OCI-LY7 (cell line): ENCODE results near the gene TUBA1A. TPM values are rescaled to one million over a fixed set of nuclear protein-coding genes. Genes with fewer than 3 reads are reported as not detected.

ENCODE experiments used
- BruUV-seq: library from RNA; stranded (reverse); fragments of 400-500 nt; replicated peaks from 2 replicates; lab custom pipeline; 2021; lab: Mats Ljungman, UMichigan
- CTCF ChIA-PET: fragments of 300-600 bp; sonication (Branson Sonifier 250); formaldehyde crosslinking; loops from one replicate; lab custom pipeline; 2022; ENCODE audit warnings: antibody characterized with exemption; ENCODE audit not compliant: unreplicated experiment; lab: Charles Lee
- POLR2A ChIA-PET: fragments of 300-600 bp; sonication (Branson Sonifier 250); formaldehyde crosslinking; loops from one replicate; lab custom pipeline; 2022; ENCODE audit warnings: antibody characterized with exemption; lab: Charles Lee
- DNase-seq: peaks from one replicate; pipeline ENCODE4 v3.0.0-alpha.2; 2015; ENCODE audit warnings: low spot score
- H2AFZ ChIP-seq: fragments of 200-600 bp; sonication (generic), shearing (Covaris generic); 2 replicates; pipeline ENCODE4 v1.6.1; 2014; ENCODE audit warnings: mild to moderate bottlenecking, antibody characterized with exemption, low read length, moderate library complexity
- H3K27ac ChIP-seq: fragments of 200-600 bp; sonication (generic); 2 replicates; pipeline ENCODE4 v1.5.1; 2014; ENCODE audit warnings: mixed run types, low read depth, mild to moderate bottlenecking, moderate library complexity, low read length, inconsistent platforms; ENCODE audit not compliant: poor library complexity, severe bottlenecking
- H3K36me3 ChIP-seq: fragments of 200-600 bp; sonication (generic); 2 replicates; pipeline ENCODE4 v1.6.1; 2014; ENCODE audit warnings: mild to moderate bottlenecking, antibody characterized with exemption, low read length, moderate library complexity, mixed read lengths; ENCODE audit not compliant: insufficient read depth
- H3K4me1 ChIP-seq: fragments of 200-600 bp; sonication (generic); 2 replicates; pipeline ENCODE4 v1.5.1; 2014; ENCODE audit warnings: mild to moderate bottlenecking, low read length; ENCODE audit not compliant: insufficient read depth, poor library complexity, severe bottlenecking
- H3K4me2 ChIP-seq: fragments of 200-600 bp; sonication (generic); 2 replicates; pipeline ENCODE4 v1.6.1; 2014; ENCODE audit warnings: mild to moderate bottlenecking, low read length
- H3K4me3 ChIP-seq: fragments of 200-600 bp; sonication (generic); 2 replicates; pipeline ENCODE4 v1.5.1; 2014; ENCODE audit warnings: mild to moderate bottlenecking, low read depth, low read length; ENCODE audit not compliant: poor library complexity, severe bottlenecking
- H3K79me2 ChIP-seq: fragments of 200-600 bp; sonication (generic); 2 replicates; pipeline ENCODE4 v1.6.1; 2016; ENCODE audit warnings: low read depth, mild to moderate bottlenecking, low read length, moderate library complexity, mixed read lengths; ENCODE audit not compliant: insufficient read depth
- H3K9me2 ChIP-seq: fragments of 200-600 bp; sonication (generic); 2 replicates; pipeline ENCODE4 v1.6.1; 2016; ENCODE audit warnings: mild to moderate bottlenecking, low read length, mixed read lengths; ENCODE audit not compliant: insufficient read depth
- H3K9me3 ChIP-seq: fragments of 200-600 bp; sonication (generic); 2 replicates; pipeline ENCODE4 v1.6.1; 2014; ENCODE audit warnings: mild to moderate bottlenecking, mixed run types, low read length, mixed read lengths
- H4K20me1 ChIP-seq: fragments of 200-600 bp; sonication (generic); 2 replicates; pipeline ENCODE4 v1.6.1; 2014; ENCODE audit warnings: mild to moderate bottlenecking, antibody characterized with exemption, low read length, moderate library complexity, mixed read lengths; ENCODE audit not compliant: insufficient read depth
- EZH2phosphoT487 ChIP-seq: fragments of 200-600 bp; sonication (generic); IDR thresholded peaks from 2 replicates; pipeline ENCODE4 v1.6.1; 2018; ENCODE audit warnings: low read depth, borderline replicate concordance, mild to moderate bottlenecking, mixed run types, antibody characterized with exemption, low read length, moderate library complexity, mixed read lengths
- intact Hi-C: fragments of 100-400 bp; cut with micrococcal nuclease; formaldehyde crosslinking; loops from one replicate; pipeline ENCODE4 v1.10.0; 2022; ENCODE audit not compliant: unreplicated experiment
- total RNA-seq, 2 experiments: library from RNA; depleted of rRNA in 1 of 2; stranded (reverse); fragments of >200 nt in 1 of 2; shearing (Covaris generic) in 1 of 2; gene quantifications; 2 replicates each; pipeline ENCODE4 v1.2.3, GENCODE V29; 2014 to 2022
- TF ChIP-seq, protein P1 (sequence below): fragments of 200-600 bp; sonication (generic); conservative IDR thresholded peaks from 2 replicates; pipeline ENCODE4 v1.5.1; 2014; ENCODE audit warnings: mild to moderate bottlenecking, antibody characterized with exemption, low read length, moderate library complexity, mixed read lengths

Gene TUBA1A
- total RNA-seq, 2 experiments from 2014 or later = 136 to 214 TPM

DNA sequence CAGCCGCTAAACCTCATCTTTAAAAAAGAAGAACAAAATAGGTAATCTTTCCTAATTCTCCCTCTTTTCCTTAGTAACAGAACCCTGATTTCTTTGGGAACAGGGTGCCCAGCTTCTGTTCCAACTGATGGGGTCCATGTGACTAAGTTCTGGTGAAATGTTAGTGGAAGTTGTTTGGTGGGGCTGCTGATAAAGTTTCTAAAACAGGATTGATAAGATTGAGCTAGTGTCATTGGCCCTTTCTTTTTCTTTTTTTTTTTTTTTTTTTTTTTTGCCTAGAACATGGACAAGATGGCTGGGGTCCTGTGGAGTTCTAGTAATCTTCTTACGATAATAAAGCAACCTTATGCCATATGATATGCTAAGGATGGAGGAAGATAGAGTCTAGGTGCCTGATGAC is 41.5 kb downstream of the TUBA1A start:
- no TSS peak for BruUV-seq
- intact Hi-C loops = no loop called here
- H3K9me3 ChIP-seq = no peaks in the 10 kb centered on the region
- H3K4me1 ChIP-seq = no peaks in the 10 kb centered on the region
- no peak for DNase-seq
- H3K79me2 ChIP-seq = no peaks in the 10 kb centered on the region
- ChIA-PET CTCF (no interaction called here), POLR2A (interaction anchor here (0.6 to 1.6 kb wide), 10 partner anchors 13 to 458 kb away, joined by 3 to 8 read pairs (median 4); partner anchors contain the start of genes FAM186B and TUBA1B)
- no peaks in the 10 kb centered on the region for H4K20me1 ChIP-seq
- no peak overlapping the region for H3K4me2 ChIP-seq
- H3K27ac ChIP-seq = no peak overlapping the region
- no peaks in the 10 kb centered on the region for H3K36me3 ChIP-seq
- no peaks in the 10 kb centered on the region for H3K9me2 ChIP-seq
- no peak for TF ChIP-seq EZH2phosphoT487
- TF ChIP-seq, protein P1, sequence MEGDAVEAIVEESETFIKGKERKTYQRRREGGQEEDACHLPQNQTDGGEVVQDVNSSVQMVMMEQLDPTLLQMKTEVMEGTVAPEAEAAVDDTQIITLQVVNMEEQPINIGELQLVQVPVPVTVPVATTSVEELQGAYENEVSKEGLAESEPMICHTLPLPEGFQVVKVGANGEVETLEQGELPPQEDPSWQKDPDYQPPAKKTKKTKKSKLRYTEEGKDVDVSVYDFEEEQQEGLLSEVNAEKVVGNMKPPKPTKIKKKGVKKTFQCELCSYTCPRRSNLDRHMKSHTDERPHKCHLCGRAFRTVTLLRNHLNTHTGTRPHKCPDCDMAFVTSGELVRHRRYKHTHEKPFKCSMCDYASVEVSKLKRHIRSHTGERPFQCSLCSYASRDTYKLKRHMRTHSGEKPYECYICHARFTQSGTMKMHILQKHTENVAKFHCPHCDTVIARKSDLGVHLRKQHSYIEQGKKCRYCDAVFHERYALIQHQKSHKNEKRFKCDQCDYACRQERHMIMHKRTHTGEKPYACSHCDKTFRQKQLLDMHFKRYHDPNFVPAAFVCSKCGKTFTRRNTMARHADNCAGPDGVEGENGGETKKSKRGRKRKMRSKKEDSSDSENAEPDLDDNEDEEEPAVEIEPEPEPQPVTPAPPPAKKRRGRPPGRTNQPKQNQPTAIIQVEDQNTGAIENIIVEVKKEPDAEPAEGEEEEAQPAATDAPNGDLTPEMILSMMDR = no peak
- H3K4me3 ChIP-seq = no peak overlapping the region
- H2AFZ ChIP-seq = no peak overlapping the region

DNA sequence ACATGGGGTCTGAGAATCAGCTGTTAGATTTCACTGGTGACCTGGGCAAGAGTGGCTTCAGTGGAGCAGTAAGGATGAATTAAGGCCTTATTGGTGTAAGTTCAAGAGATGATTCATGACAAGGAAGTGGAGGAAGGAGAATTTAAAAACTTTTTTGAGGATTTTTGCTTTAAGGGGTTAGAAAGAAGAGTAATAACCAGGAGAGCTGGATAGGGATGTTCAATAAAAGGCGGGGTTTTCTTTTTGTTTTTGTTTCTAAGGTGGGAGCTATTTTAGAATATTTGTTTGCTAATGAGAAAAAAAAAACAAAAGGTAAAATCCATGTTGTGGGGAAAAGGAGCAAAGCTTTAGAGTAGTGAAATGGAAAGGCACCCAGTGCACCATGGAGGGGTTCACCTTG is 42.5 kb downstream of the TUBA1A start:
- ChIA-PET POLR2A (interaction anchor here (0.7 to 1.1 kb wide), 3 partner anchors 8 to 17 kb away, joined by 3 to 13 read pairs (median 3); no protein-coding TSS in a partner anchor), CTCF (no interaction called here)
- intact Hi-C loops = no loop called here
- Histone ChIP-seq H2AFZ (no peak overlapping the region), H3K27ac (no peak overlapping the region), H3K4me3 (no peak overlapping the region), H4K20me1 (no peaks in the 10 kb centered on the region), H3K4me2 (no peak overlapping the region), H3K9me2 (no peaks in the 10 kb centered on the region), H3K9me3 (no peaks in the 10 kb centered on the region), H3K79me2 (no peaks in the 10 kb centered on the region), H3K4me1 (no peaks in the 10 kb centered on the region), H3K36me3 (no peaks in the 10 kb centered on the region)
- TF ChIP-seq, protein P1 = no peak
- no peak for TF ChIP-seq EZH2phosphoT487
- BruUV-seq = TSS peak; percentile 34
- no peak for DNase-seq

DNA sequence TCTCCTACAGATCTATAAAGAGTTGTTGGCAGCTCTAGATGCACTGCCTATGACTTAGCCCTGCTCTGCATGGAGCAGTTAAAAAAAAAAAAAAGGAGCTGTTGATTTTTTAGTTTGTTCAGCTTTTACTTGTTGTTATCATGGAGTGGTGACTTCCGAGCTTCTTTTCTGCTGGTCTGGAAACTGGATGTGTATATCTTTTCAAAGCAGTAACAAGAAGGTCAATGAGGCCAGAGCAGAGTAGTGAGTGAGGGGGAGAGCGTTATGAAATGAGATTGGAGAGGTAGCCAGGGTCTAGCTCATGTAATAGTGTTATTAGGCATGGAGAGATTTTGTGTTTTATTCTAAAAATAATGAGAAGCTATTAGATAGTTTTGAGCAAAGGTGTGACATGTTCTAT is 44.5 kb downstream of the TUBA1A start:
- Histone ChIP-seq H3K4me2 (no peak overlapping the region), H3K9me2 (no peaks in the 10 kb centered on the region), H4K20me1 (no peaks in the 10 kb centered on the region), H3K4me3 (no peak overlapping the region), H3K79me2 (no peaks in the 10 kb centered on the region), H3K9me3 (no peaks in the 10 kb centered on the region), H3K36me3 (no peaks in the 10 kb centered on the region), H3K27ac (no peak overlapping the region), H3K4me1 (no peaks in the 10 kb centered on the region), H2AFZ (no peak overlapping the region)
- ChIA-PET CTCF (no interaction called here), POLR2A (interaction anchor here (0.7 to 1.8 kb wide), 4 partner anchors 12 to 91 kb away, joined by 3 to 9 read pairs (median 4); partner anchors contain the start of gene TUBA1B)
- TF ChIP-seq, protein P1 = no peak
- TF ChIP-seq EZH2phosphoT487 = no peak
- DNase-seq = no peak
- intact Hi-C loops = no loop called here
- BruUV-seq = no TSS peak
